Loucy (cell line): ENCODE results near the gene TMC2.

Source experiments
- EZH2phosphoT487 ChIP-seq: fragments of 200-600 bp; IDR thresholded peaks from 2 replicates; pipeline ENCODE4 v1.6.1; 2018; ENCODE audit warnings: antibody characterized with exemption, mild to moderate bottlenecking, moderate library complexity, borderline replicate concordance
- TF ChIP-seq, protein P1 (sequence below): fragments of 200-600 bp; sonication (generic); conservative IDR thresholded peaks from 2 replicates; pipeline ENCODE4 v1.5.1; 2014; ENCODE audit warnings: mild to moderate bottlenecking, antibody characterized with exemption, low read length

DNA sequence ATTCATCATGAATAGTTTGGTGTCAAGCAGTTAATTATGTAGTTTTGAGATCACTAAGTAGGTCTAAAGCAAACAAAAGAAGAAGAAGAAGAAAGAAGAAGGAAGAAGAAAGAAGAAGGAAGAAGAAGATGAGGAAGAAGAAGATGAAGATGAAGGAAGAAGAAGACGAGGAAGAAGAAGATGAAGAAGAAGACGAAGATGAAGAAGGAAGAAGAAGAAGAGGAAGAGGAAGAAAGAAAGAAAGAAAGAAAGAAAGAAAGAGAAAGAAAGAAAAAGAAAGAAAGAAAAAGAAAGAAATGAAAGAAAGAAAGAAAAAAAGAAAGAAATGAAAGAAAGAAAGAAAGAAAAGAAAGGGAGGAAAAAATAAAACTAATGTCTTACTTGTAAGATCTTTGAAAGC is 9.2 kb downstream of the TMC2 start:
- TF ChIP-seq, protein P1, sequence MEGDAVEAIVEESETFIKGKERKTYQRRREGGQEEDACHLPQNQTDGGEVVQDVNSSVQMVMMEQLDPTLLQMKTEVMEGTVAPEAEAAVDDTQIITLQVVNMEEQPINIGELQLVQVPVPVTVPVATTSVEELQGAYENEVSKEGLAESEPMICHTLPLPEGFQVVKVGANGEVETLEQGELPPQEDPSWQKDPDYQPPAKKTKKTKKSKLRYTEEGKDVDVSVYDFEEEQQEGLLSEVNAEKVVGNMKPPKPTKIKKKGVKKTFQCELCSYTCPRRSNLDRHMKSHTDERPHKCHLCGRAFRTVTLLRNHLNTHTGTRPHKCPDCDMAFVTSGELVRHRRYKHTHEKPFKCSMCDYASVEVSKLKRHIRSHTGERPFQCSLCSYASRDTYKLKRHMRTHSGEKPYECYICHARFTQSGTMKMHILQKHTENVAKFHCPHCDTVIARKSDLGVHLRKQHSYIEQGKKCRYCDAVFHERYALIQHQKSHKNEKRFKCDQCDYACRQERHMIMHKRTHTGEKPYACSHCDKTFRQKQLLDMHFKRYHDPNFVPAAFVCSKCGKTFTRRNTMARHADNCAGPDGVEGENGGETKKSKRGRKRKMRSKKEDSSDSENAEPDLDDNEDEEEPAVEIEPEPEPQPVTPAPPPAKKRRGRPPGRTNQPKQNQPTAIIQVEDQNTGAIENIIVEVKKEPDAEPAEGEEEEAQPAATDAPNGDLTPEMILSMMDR, result no peak
- no peak for TF ChIP-seq EZH2phosphoT487
